WTC11 (cell line): ENCODE results near the gene KCNT1. TPM values are rescaled to one million over a fixed set of nuclear protein-coding genes. Genes with fewer than 3 reads are reported as not detected.

Source experiments
- ATAC-seq: fragments of 200-7000 bp; cut with Tn5 transposase; 2 replicates; pipeline ENCODE4 v1.10.0; 2021; ENCODE audit warnings: mild to moderate bottlenecking, moderate library complexity
- CTCF ChIA-PET: fragments of 300-600 bp; sonication (Branson Sonifier 250); formaldehyde crosslinking; loops from one replicate; lab custom pipeline; 2021; ENCODE audit warnings: antibody characterized with exemption; lab: Charles Lee
- POLR2A ChIA-PET: fragments of 350-600 bp; sonication (Branson Sonifier 250); formaldehyde crosslinking; loops from one replicate; lab custom pipeline; 2021; ENCODE audit warnings: antibody characterized with exemption; lab: Charles Lee
- DNase-seq: peaks from one replicate; pipeline ENCODE4 v3.0.0; 2021; ENCODE audit warnings: low spot score
- H3K27ac Mint-ChIP-seq: 2 replicates; pipeline ENCODE4 v1.8.0; 2021; ENCODE audit warnings: mixed read lengths
- H3K27me3 Mint-ChIP-seq: 2 replicates; pipeline ENCODE4 v1.8.0; 2021; ENCODE audit warnings: low read depth, mild to moderate bottlenecking, moderate library complexity, mixed read lengths
- H3K36me3 Mint-ChIP-seq: 2 replicates; pipeline ENCODE4 v1.8.0; 2021; ENCODE audit warnings: mixed read lengths
- H3K4me1 Mint-ChIP-seq: 2 replicates; pipeline ENCODE4 v1.8.0; 2022; ENCODE audit warnings: mixed read lengths
- H3K4me3 Mint-ChIP-seq: 2 replicates; pipeline ENCODE4 v1.8.0; 2021; ENCODE audit warnings: mild to moderate bottlenecking, moderate library complexity, mixed read lengths
- H3K9me3 Mint-ChIP-seq: 2 replicates; pipeline ENCODE4 v1.8.0; 2021; ENCODE audit warnings: mixed read lengths
- AFF4 ChIP-seq: sonication (generic); formaldehyde crosslinking; IDR thresholded peaks from 2 replicates; pipeline ENCODE4 v1.8.1; 2023; ENCODE audit warnings: mild to moderate bottlenecking, missing genetic modification reagents, borderline replicate concordance
- CREM ChIP-seq: sonication (generic); formaldehyde crosslinking; IDR thresholded peaks from 2 replicates; pipeline ENCODE4 v1.8.1; 2022; ENCODE audit warnings: mild to moderate bottlenecking, missing genetic modification reagents, moderate library complexity
- IRF2 ChIP-seq: sonication (generic); formaldehyde crosslinking; IDR thresholded peaks from 2 replicates; pipeline ENCODE4 v1.8.0; 2022; ENCODE audit warnings: low read depth, missing genetic modification reagents, borderline replicate concordance
- MXD4 ChIP-seq: fragments of 250-450 bp; sonication (Bioruptor Pico); IDR thresholded peaks from 2 replicates; pipeline ENCODE4 v1.8.0; 2021; ENCODE audit warnings: mild to moderate bottlenecking, moderate library complexity, borderline replicate concordance
- NFE2L1 ChIP-seq: sonication (generic); formaldehyde crosslinking; IDR thresholded peaks from 2 replicates; pipeline ENCODE4 v1.8.1; 2023; ENCODE audit warnings: missing genetic modification reagents
- NR1H2 ChIP-seq: sonication (generic); formaldehyde crosslinking; IDR thresholded peaks from 2 replicates; pipeline ENCODE4 v1.9.0; 2021; ENCODE audit warnings: mild to moderate bottlenecking, moderate library complexity, missing genetic modification reagents
- PRRX2 ChIP-seq: fragments of 250-450 bp; sonication (Bioruptor Pico); IDR thresholded peaks from 2 replicates; pipeline ENCODE4 v1.8.0; 2021; ENCODE audit warnings: mild to moderate bottlenecking
- RORB ChIP-seq: fragments of 250-450 bp; sonication (Bioruptor Pico); IDR thresholded peaks from 2 replicates; pipeline ENCODE4 v1.9.0; 2021; ENCODE audit warnings: mild to moderate bottlenecking
- ZNF317 ChIP-seq: sonication (generic); formaldehyde crosslinking; IDR thresholded peaks from 2 replicates; pipeline ENCODE4 v1.8.1; 2023; ENCODE audit warnings: low read depth, mild to moderate bottlenecking, moderate library complexity, missing genetic modification reagents, borderline replicate concordance
- ZNF671 ChIP-seq: fragments of 250-450 bp; sonication (Bioruptor Pico); IDR thresholded peaks from 2 replicates; pipeline ENCODE4 v1.8.0; 2021; ENCODE audit warnings: mild to moderate bottlenecking
- total RNA-seq: library from RNA; stranded (reverse); gene quantifications from 3 replicates; pipeline ENCODE4 v1.2.3, GENCODE V29; 2021
- TF ChIP-seq, protein P1 (sequence below): fragments of 250-450 bp; sonication (Bioruptor Pico); IDR thresholded peaks from 2 replicates; pipeline ENCODE4 v1.9.0; 2021; ENCODE audit warnings: mild to moderate bottlenecking
- TF ChIP-seq, protein P2 (sequence below): sonication (generic); formaldehyde crosslinking; IDR thresholded peaks from 2 replicates; pipeline ENCODE4 v1.8.1; 2022; ENCODE audit warnings: mild to moderate bottlenecking, missing genetic modification reagents, moderate library complexity, borderline replicate concordance
- TF ChIP-seq, protein P3 (sequence below): sonication (generic); formaldehyde crosslinking; IDR thresholded peaks from 2 replicates; pipeline ENCODE4 v1.8.1; 2022; ENCODE audit warnings: missing genetic modification reagents, borderline replicate concordance
- TF ChIP-seq, protein P4 (sequence below): sonication (generic); formaldehyde crosslinking; IDR thresholded peaks from 2 replicates; pipeline ENCODE4 v1.8.1; 2023; ENCODE audit warnings: mild to moderate bottlenecking, moderate library complexity, missing genetic modification reagents
- TF ChIP-seq, protein P5 (sequence below): sonication (generic); formaldehyde crosslinking; IDR thresholded peaks from 2 replicates; pipeline ENCODE4 v1.8.0; 2023; ENCODE audit warnings: missing genetic modification reagents, mild to moderate bottlenecking, borderline replicate concordance

The KCNT1 gene
- total RNA-seq, 1 experiment from 2014 or later = 0.13 TPM

DNA sequence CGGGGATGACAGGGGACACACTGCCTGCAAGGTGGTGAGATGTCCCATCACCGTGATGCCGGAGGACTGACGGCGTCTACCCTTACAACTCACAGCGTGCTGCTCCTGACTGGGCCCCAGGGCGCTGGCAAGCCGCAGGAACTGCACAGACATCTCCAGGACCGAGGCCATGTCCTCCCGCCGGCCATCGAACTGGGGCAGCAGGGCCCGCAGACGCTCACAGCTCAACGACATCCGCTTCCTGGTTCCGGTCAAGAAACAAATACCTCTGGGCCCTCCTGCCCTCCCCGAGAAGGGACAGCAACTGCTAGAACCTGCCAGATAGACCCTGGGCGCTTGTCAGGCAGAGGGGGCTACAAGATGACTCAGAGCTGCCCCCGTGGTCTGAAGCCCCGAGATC is 3.7 kb upstream of the KCNT1 start:
- POLR2A ChIA-PET = no interaction called here
- no peak overlapping the region for H3K27ac Mint-ChIP-seq
- TF ChIP-seq, protein P1, sequence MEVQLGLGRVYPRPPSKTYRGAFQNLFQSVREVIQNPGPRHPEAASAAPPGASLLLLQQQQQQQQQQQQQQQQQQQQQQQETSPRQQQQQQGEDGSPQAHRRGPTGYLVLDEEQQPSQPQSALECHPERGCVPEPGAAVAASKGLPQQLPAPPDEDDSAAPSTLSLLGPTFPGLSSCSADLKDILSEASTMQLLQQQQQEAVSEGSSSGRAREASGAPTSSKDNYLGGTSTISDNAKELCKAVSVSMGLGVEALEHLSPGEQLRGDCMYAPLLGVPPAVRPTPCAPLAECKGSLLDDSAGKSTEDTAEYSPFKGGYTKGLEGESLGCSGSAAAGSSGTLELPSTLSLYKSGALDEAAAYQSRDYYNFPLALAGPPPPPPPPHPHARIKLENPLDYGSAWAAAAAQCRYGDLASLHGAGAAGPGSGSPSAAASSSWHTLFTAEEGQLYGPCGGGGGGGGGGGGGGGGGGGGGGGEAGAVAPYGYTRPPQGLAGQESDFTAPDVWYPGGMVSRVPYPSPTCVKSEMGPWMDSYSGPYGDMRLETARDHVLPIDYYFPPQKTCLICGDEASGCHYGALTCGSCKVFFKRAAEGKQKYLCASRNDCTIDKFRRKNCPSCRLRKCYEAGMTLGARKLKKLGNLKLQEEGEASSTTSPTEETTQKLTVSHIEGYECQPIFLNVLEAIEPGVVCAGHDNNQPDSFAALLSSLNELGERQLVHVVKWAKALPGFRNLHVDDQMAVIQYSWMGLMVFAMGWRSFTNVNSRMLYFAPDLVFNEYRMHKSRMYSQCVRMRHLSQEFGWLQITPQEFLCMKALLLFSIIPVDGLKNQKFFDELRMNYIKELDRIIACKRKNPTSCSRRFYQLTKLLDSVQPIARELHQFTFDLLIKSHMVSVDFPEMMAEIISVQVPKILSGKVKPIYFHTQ (CRISPR knock-in tag) = no peak
- TF ChIP-seq CREM (CRISPR knock-in tag) (no peak), NFE2L1 (CRISPR knock-in tag) (no peak), AFF4 (CRISPR knock-in tag) (no peak), ZNF671 (CRISPR knock-in tag) (no peak), NR1H2 (CRISPR knock-in tag) (no peak)
- TF ChIP-seq, protein P2, sequence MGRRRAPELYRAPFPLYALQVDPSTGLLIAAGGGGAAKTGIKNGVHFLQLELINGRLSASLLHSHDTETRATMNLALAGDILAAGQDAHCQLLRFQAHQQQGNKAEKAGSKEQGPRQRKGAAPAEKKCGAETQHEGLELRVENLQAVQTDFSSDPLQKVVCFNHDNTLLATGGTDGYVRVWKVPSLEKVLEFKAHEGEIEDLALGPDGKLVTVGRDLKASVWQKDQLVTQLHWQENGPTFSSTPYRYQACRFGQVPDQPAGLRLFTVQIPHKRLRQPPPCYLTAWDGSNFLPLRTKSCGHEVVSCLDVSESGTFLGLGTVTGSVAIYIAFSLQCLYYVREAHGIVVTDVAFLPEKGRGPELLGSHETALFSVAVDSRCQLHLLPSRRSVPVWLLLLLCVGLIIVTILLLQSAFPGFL (CRISPR knock-in tag) = no peak
- TF ChIP-seq, all 79 proteins: peak for 0
- Mint-ChIP-seq H3K9me3 (no peaks in the 10 kb centered on the region), H3K36me3 (no peaks in the 10 kb centered on the region), H3K4me1 (no peaks in the 10 kb centered on the region), H3K4me3 (no peak overlapping the region), H3K27me3 (no peaks in the 10 kb centered on the region; the same call in 1 of the 2 replicates)
- CTCF ChIA-PET = interaction anchor here (1.0 kb wide), 1 partner anchor 118 kb away, joined by 3 read pairs; no protein-coding TSS in a partner anchor
- ATAC-seq (no peak), DNase-seq (no peak)

- H3K27ac Mint-ChIP-seq = no peak overlapping the region
- H3K9me3 Mint-ChIP-seq = no peaks in the 10 kb centered on the region
- CTCF ChIA-PET = interaction anchor here (1.0 kb wide), 1 partner anchor 118 kb away, joined by 3 read pairs; no protein-coding TSS in a partner anchor
- TF ChIP-seq RORB (CRISPR knock-in tag) (no peak), IRF2 (CRISPR knock-in tag) (no peak), MXD4 (CRISPR knock-in tag) (no peak), ZNF317 (CRISPR knock-in tag) (no peak)
- TF ChIP-seq, protein P3, sequence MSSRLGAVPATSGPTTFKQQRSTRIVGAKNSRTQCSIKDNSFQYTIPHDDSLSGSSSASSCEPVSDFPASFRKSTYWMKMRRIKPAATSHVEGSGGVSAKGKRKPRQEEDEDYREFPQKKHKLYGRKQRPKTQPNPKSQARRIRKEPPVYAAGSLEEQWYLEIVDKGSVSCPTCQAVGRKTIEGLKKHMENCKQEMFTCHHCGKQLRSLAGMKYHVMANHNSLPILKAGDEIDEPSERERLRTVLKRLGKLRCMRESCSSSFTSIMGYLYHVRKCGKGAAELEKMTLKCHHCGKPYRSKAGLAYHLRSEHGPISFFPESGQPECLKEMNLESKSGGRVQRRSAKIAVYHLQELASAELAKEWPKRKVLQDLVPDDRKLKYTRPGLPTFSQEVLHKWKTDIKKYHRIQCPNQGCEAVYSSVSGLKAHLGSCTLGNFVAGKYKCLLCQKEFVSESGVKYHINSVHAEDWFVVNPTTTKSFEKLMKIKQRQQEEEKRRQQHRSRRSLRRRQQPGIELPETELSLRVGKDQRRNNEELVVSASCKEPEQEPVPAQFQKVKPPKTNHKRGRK (CRISPR knock-in tag) = no peak
- peak; percentile 24 for DNase-seq
- no peak overlapping the region for H3K4me3 Mint-ChIP-seq
- H3K36me3 Mint-ChIP-seq = no peaks in the 10 kb centered on the region
- H3K4me1 Mint-ChIP-seq = peaks cover 2% of the 10 kb centered on the region; the same call in 1 of the 2 replicates
- POLR2A ChIA-PET = no interaction called here
- H3K27me3 Mint-ChIP-seq = no peaks in the 10 kb centered on the region; the same call in 1 of the 2 replicates
- ATAC-seq = peak; percentile 27; the same call in 1 of the 2 replicates
Measured at GRCh38 chr9:135698767-135699166, 3.2 kb upstream of the KCNT1 start.

- DNase-seq (no peak), ATAC-seq (no peak)
- no peak within 1 kb of the TSS for H3K27ac Mint-ChIP-seq
- no peak within 1 kb of the TSS for H3K4me3 Mint-ChIP-seq
- H3K27me3 Mint-ChIP-seq = no peaks in the 10 kb centered on the region; the same call in 1 of the 2 replicates
- ChIA-PET POLR2A (interaction anchor here (0.8 kb wide), 1 partner anchor 15 kb away, joined by 3 read pairs; no protein-coding TSS in a partner anchor), CTCF (no interaction called here)
- H3K9me3 Mint-ChIP-seq = no peaks in the 10 kb centered on the region
- peaks cover 2% of the 10 kb centered on the region; the same call in 1 of the 2 replicates for H3K4me1 Mint-ChIP-seq
- no peaks in the 10 kb centered on the region for H3K36me3 Mint-ChIP-seq
- TF ChIP-seq, protein P4, sequence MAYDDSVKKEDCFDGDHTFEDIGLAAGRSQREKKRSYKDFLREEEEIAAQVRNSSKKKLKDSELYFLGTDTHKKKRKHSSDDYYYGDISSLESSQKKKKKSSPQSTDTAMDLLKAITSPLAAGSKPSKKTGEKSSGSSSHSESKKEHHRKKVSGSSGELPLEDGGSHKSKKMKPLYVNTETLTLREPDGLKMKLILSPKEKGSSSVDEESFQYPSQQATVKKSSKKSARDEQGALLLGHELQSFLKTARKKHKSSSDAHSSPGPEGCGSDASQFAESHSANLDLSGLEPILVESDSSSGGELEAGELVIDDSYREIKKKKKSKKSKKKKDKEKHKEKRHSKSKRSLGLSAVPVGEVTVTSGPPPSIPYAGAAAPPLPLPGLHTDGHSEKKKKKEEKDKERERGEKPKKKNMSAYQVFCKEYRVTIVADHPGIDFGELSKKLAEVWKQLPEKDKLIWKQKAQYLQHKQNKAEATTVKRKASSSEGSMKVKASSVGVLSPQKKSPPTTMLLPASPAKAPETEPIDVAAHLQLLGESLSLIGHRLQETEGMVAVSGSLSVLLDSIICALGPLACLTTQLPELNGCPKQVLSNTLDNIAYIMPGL (CRISPR knock-in tag) = no peak
- TF ChIP-seq PRRX2 (CRISPR knock-in tag) = no peak
- TF ChIP-seq, protein P5, sequence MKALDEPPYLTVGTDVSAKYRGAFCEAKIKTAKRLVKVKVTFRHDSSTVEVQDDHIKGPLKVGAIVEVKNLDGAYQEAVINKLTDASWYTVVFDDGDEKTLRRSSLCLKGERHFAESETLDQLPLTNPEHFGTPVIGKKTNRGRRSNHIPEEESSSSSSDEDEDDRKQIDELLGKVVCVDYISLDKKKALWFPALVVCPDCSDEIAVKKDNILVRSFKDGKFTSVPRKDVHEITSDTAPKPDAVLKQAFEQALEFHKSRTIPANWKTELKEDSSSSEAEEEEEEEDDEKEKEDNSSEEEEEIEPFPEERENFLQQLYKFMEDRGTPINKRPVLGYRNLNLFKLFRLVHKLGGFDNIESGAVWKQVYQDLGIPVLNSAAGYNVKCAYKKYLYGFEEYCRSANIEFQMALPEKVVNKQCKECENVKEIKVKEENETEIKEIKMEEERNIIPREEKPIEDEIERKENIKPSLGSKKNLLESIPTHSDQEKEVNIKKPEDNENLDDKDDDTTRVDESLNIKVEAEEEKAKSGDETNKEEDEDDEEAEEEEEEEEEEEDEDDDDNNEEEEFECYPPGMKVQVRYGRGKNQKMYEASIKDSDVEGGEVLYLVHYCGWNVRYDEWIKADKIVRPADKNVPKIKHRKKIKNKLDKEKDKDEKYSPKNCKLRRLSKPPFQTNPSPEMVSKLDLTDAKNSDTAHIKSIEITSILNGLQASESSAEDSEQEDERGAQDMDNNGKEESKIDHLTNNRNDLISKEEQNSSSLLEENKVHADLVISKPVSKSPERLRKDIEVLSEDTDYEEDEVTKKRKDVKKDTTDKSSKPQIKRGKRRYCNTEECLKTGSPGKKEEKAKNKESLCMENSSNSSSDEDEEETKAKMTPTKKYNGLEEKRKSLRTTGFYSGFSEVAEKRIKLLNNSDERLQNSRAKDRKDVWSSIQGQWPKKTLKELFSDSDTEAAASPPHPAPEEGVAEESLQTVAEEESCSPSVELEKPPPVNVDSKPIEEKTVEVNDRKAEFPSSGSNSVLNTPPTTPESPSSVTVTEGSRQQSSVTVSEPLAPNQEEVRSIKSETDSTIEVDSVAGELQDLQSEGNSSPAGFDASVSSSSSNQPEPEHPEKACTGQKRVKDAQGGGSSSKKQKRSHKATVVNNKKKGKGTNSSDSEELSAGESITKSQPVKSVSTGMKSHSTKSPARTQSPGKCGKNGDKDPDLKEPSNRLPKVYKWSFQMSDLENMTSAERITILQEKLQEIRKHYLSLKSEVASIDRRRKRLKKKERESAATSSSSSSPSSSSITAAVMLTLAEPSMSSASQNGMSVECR (CRISPR knock-in tag) = no peak
- no peak for TF ChIP-seq CREM (CRISPR knock-in tag)
Measured at GRCh38 chr9:135699440-135699839, 2.5 kb upstream of the KCNT1 start, which contains the start of gene SOHLH1. TSS of gene SOHLH1 (minus strand) at chr9:135699481. CDS start at chr9:135699467, 14 bp downstream.
